ENCODE data around the gene PSKH1. TPM values are rescaled to one million over a fixed set of nuclear protein-coding genes. Genes with fewer than 3 reads are reported as not detected.

Gene PSKH1
- total and polyA plus RNA-seq, 2 donors from 2014 or later = 23.6 to 33.2 TPM

- FAIRE-seq (no peak), DNase-seq (no peak)
- Histone ChIP-seq H3K4me3 (ENCODE audit: low read length in 3 of 3) (no peak overlapping the region), H3K36me3 (ENCODE audit: control insufficient read depth in 2 of 3, insufficient read depth in 3 of 3, low read length in 3 of 3) (peaks cover 0 to 6% (median 0%) of the 10 kb centered on the region in 3 donors), H3K9ac (ENCODE audit: low read length in 3 of 3) (no peak overlapping the region), H3K4me1 (ENCODE audit: control insufficient read depth in 2 of 3, insufficient read depth in 2 of 3, low read depth in 1 of 3, low read length in 3 of 3) (no peaks in the 10 kb centered on the region), H3K9me3 (ENCODE audit: control insufficient read depth in 2 of 3, insufficient read depth in 1 of 3, low read length in 3 of 3) (no peaks in the 10 kb centered on the region), H3K27me3 (ENCODE audit: control insufficient read depth, insufficient read depth, low read length) (no peaks in the 10 kb centered on the region), H3K27ac (ENCODE audit: low read depth in 2 of 2, low read length in 2 of 2) (no peak overlapping the region)
- no peak for TF ChIP-seq CTCF (IDR thresholded peaks at IDR 0.05; ENCODE audit: borderline replicate concordance, extremely low read depth, insufficient read depth)
- intact Hi-C loops (cut with DNase I) = no loop called here
Observed at GRCh38 chr16:67888331-67888730, 4.7 kb upstream of the PSKH1 start.

GRCh38 chr16:67892375-67892774 is 679 bp upstream of the PSKH1 start:
- no peaks in the 10 kb centered on the region for H3K36me3 ChIP-seq (ENCODE audit: control insufficient read depth in 2 of 3, insufficient read depth in 3 of 3, low read length in 3 of 3)
- no peak for TF ChIP-seq CTCF (IDR thresholded peaks at IDR 0.05; ENCODE audit: borderline replicate concordance, extremely low read depth, insufficient read depth)
- H3K9me3 ChIP-seq (ENCODE audit: control insufficient read depth in 2 of 3, insufficient read depth in 1 of 3, low read length in 3 of 3) = no peaks in the 10 kb centered on the region
- H3K9ac ChIP-seq (ENCODE audit: low read length in 3 of 3) = peak overlapping the region in 2 of 3 donors; percentile 31 to 64
- H3K27me3 ChIP-seq (ENCODE audit: control insufficient read depth, insufficient read depth, low read length) = no peaks in the 10 kb centered on the region
- no peak overlapping the region for H3K27ac ChIP-seq (ENCODE audit: low read depth in 2 of 2, low read length in 2 of 2)
- FAIRE-seq (no peak), DNase-seq (no peak)
- peak overlapping the region; percentile 56 to 72 (median 71) for H3K4me3 ChIP-seq (ENCODE audit: low read length in 3 of 3)
- peaks cover 0 to 20% (median 8%) of the 10 kb centered on the region in 3 donors for H3K4me1 ChIP-seq (ENCODE audit: control insufficient read depth in 2 of 3, insufficient read depth in 2 of 3, low read depth in 1 of 3, low read length in 3 of 3)
- intact Hi-C loops (cut with DNase I) = no loop called here

- peaks cover 0 to 20% (median 8%) of the 10 kb centered on the region in 3 donors for H3K4me1 ChIP-seq (ENCODE audit: control insufficient read depth in 2 of 3, insufficient read depth in 2 of 3, low read depth in 1 of 3, low read length in 3 of 3)
- DNase-seq = peak in 3 of 5 donors; percentile 26 to 72 (median 50)
Observed at GRCh38 chr16:67893743-67894399, 817 bp downstream of the PSKH1 start.

More at GRCh38 chr16:67893743-67894399, 817 bp downstream of the PSKH1 start:
- no peak for FAIRE-seq
- no peaks in the 10 kb centered on the region for H3K36me3 ChIP-seq (ENCODE audit: control insufficient read depth in 2 of 3, insufficient read depth in 3 of 3, low read length in 3 of 3)
- no peaks in the 10 kb centered on the region for H3K9me3 ChIP-seq (ENCODE audit: control insufficient read depth in 2 of 3, insufficient read depth in 1 of 3, low read length in 3 of 3)
- H3K27ac ChIP-seq (ENCODE audit: low read depth in 2 of 2, low read length in 2 of 2) = peak overlapping the region; percentile 88 to 95
- H3K9ac ChIP-seq (ENCODE audit: low read length in 3 of 3) = peak overlapping the region; percentile 74 to 98 (median 74)
- no peaks in the 10 kb centered on the region for H3K27me3 ChIP-seq (ENCODE audit: control insufficient read depth, insufficient read depth, low read length)
- intact Hi-C loops (cut with DNase I) = no loop called here
- no peak for TF ChIP-seq CTCF (IDR thresholded peaks at IDR 0.05; ENCODE audit: borderline replicate concordance, extremely low read depth, insufficient read depth)
- H3K4me3 ChIP-seq (ENCODE audit: low read length in 3 of 3) = peak overlapping the region; percentile 76 to 91 (median 84)
